ENCODE results near the gene SMYD3.
"Not testable (repeated sequence)": the region's sequence is repeated elsewhere in the genome, so short reads cannot be mapped to it uniquely, and the experiment has no call there.

SMYD3 gene

GRCh38 chr1:245978915-245979314 is 528.2 kb downstream of the SMYD3 start:
- H3K36me3 ChIP-seq (ENCODE audit: insufficient read depth, low read length) = no peaks in the 10 kb centered on the region
- no peak overlapping the region for H3K4me2 ChIP-seq (ENCODE audit: insufficient read depth, low read length)
- no peak overlapping the region for H3K27ac ChIP-seq (ENCODE audit: low read length)
- H3K4me1 ChIP-seq (ENCODE audit: insufficient read depth, low read length) = no peaks in the 10 kb centered on the region
- no peak for ATAC-seq (ENCODE audit: insufficient read depth, low read depth)
- H3K79me2 ChIP-seq (ENCODE audit: insufficient read depth, low read length) = no peaks in the 10 kb centered on the region
- H3K9me3 ChIP-seq (ENCODE audit: insufficient read depth, low read length, severe bottlenecking) = no peaks in the 10 kb centered on the region
- H3K27me3 ChIP-seq (ENCODE audit: insufficient read depth, low read length, poor library complexity) = no peaks in the 10 kb centered on the region
- TF ChIP-seq, protein P1, sequence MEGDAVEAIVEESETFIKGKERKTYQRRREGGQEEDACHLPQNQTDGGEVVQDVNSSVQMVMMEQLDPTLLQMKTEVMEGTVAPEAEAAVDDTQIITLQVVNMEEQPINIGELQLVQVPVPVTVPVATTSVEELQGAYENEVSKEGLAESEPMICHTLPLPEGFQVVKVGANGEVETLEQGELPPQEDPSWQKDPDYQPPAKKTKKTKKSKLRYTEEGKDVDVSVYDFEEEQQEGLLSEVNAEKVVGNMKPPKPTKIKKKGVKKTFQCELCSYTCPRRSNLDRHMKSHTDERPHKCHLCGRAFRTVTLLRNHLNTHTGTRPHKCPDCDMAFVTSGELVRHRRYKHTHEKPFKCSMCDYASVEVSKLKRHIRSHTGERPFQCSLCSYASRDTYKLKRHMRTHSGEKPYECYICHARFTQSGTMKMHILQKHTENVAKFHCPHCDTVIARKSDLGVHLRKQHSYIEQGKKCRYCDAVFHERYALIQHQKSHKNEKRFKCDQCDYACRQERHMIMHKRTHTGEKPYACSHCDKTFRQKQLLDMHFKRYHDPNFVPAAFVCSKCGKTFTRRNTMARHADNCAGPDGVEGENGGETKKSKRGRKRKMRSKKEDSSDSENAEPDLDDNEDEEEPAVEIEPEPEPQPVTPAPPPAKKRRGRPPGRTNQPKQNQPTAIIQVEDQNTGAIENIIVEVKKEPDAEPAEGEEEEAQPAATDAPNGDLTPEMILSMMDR (IDR thresholded peaks at IDR 0.05; ENCODE audit: borderline replicate concordance, extremely low read depth, low read length, poor library complexity, severe bottlenecking) = no peak
- no peak for TF ChIP-seq EZH2 (IDR thresholded peaks at IDR 0.05; ENCODE audit: borderline replicate concordance, low read depth, low read length, severe bottlenecking)
- DNase-seq = no peak
- H4K20me1 ChIP-seq (ENCODE audit: insufficient read depth, low read length) = no peaks in the 10 kb centered on the region
- no peak overlapping the region for H3K9ac ChIP-seq (ENCODE audit: low read depth, low read length)
- H3K4me3 ChIP-seq (ENCODE audit: low read depth in 1 of 2, low read length in 2 of 2) = no peak overlapping the region
- no peak overlapping the region for H2AFZ ChIP-seq (ENCODE audit: low read depth, low read length)

DNA sequence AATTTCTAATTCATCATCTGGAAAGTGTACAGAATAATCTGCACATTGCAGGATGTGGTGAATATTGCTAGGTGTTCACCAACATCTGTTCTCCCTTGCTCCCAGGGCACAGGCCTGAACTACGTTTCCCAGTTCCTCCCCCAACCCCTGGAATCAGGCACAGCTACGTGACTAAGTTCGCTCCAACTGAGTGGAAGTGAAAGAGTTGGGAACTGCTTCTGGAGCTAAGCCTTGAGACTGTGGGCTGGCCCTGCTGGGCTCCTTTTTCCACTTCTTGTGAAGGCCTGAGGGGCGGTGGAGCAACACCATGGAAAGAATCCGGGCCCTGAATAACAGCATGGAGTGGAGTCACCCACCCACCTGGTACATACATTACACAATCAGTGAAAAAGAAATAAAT is 534.6 kb downstream of the SMYD3 start:
- Histone ChIP-seq H2AFZ (ENCODE audit: low read depth, low read length) (no peak overlapping the region), H3K9me3 (ENCODE audit: insufficient read depth, low read length, severe bottlenecking) (no peaks in the 10 kb centered on the region), H3K4me3 (ENCODE audit: low read depth in 1 of 2, low read length in 2 of 2) (no peak overlapping the region), H3K9ac (ENCODE audit: low read depth, low read length) (no peak overlapping the region), H3K79me2 (ENCODE audit: insufficient read depth, low read length) (no peaks in the 10 kb centered on the region), H3K4me2 (ENCODE audit: insufficient read depth, low read length) (no peak overlapping the region), H3K36me3 (ENCODE audit: insufficient read depth, low read length) (no peaks in the 10 kb centered on the region), H4K20me1 (ENCODE audit: insufficient read depth, low read length) (no peaks in the 10 kb centered on the region), H3K4me1 (ENCODE audit: insufficient read depth, low read length) (no peaks in the 10 kb centered on the region), H3K27ac (ENCODE audit: low read length) (no peak overlapping the region), H3K27me3 (ENCODE audit: insufficient read depth, low read length, poor library complexity) (no peaks in the 10 kb centered on the region)
- TF ChIP-seq, protein P1 (IDR thresholded peaks at IDR 0.05; ENCODE audit: borderline replicate concordance, extremely low read depth, low read length, poor library complexity, severe bottlenecking) = no peak
- TF ChIP-seq EZH2 (IDR thresholded peaks at IDR 0.05; ENCODE audit: borderline replicate concordance, low read depth, low read length, severe bottlenecking) = no peak
- no peak for DNase-seq
- ATAC-seq (ENCODE audit: insufficient read depth, low read depth) = no peak

- no peak overlapping the region for H3K4me3 ChIP-seq (ENCODE audit: low read depth in 1 of 2, low read length in 2 of 2)
- no peaks in the 10 kb centered on the region for H3K27me3 ChIP-seq (ENCODE audit: insufficient read depth, low read length, poor library complexity)
- no peak overlapping the region for H3K9ac ChIP-seq (ENCODE audit: low read depth, low read length)
- H3K27ac ChIP-seq (ENCODE audit: low read length) = no peak overlapping the region
- no peaks in the 10 kb centered on the region for H4K20me1 ChIP-seq (ENCODE audit: insufficient read depth, low read length)
- no peak overlapping the region for H3K4me2 ChIP-seq (ENCODE audit: insufficient read depth, low read length)
- no peak overlapping the region for H2AFZ ChIP-seq (ENCODE audit: low read depth, low read length)
- H3K36me3 ChIP-seq (ENCODE audit: insufficient read depth, low read length) = no peaks in the 10 kb centered on the region
- H3K4me1 ChIP-seq (ENCODE audit: insufficient read depth, low read length) = no peaks in the 10 kb centered on the region
- DNase-seq (no peak), ATAC-seq (ENCODE audit: insufficient read depth, low read depth) (no peak)
- H3K79me2 ChIP-seq (ENCODE audit: insufficient read depth, low read length) = no peaks in the 10 kb centered on the region
- no peaks in the 10 kb centered on the region for H3K9me3 ChIP-seq (ENCODE audit: insufficient read depth, low read length, severe bottlenecking)
- TF ChIP-seq EZH2 (IDR thresholded peaks at IDR 0.05; ENCODE audit: borderline replicate concordance, low read depth, low read length, severe bottlenecking) = no peak
- TF ChIP-seq, protein P1 (IDR thresholded peaks at IDR 0.05; ENCODE audit: borderline replicate concordance, extremely low read depth, low read length, poor library complexity, severe bottlenecking) = no peak
Observed at GRCh38 chr1:245971711-245972085, 535.4 kb downstream of the SMYD3 start.

DNA sequence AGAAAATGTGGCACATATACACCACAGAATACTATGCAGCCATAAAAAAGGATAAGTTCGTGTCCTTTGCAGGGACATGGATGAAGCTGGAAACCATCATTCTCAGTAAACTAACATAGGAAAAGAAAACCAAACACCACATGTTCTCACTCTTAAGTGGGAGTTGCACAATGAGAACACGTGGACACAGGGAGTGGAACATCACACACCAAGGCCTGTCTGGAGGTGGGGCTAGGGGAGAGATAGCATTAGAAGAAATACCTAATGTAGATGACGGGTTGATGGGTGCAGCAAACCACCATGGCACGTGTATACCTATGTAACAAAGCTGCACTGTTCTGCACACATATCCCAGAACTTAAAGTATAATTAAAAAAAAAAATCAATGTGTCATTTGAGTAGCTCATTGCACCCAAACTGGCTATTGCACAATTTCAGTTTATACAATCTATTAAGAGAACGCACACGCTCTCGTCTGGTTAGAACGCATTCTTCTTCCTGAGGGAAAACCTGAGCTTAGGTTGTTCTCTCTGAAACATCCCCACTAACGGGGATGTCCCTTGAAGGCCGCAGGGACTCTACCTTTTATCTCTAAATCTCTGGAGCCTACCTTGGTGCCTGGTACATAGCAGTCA is 535.9 kb downstream of the SMYD3 start:
- H2AFZ ChIP-seq (ENCODE audit: low read depth, low read length); H3K9ac ChIP-seq (ENCODE audit: low read depth, low read length); H3K27ac ChIP-seq (ENCODE audit: low read length); H3K9me3 ChIP-seq (ENCODE audit: insufficient read depth, low read length, severe bottlenecking); H3K36me3 ChIP-seq (ENCODE audit: insufficient read depth, low read length); H3K4me1 ChIP-seq (ENCODE audit: insufficient read depth, low read length); H3K27me3 ChIP-seq (ENCODE audit: insufficient read depth, low read length, poor library complexity); DNase-seq; H4K20me1 ChIP-seq (ENCODE audit: insufficient read depth, low read length); H3K4me2 ChIP-seq (ENCODE audit: insufficient read depth, low read length); ATAC-seq (ENCODE audit: insufficient read depth, low read depth); H3K79me2 ChIP-seq (ENCODE audit: insufficient read depth, low read length); H3K4me3 ChIP-seq (ENCODE audit: low read depth in 1 of 2, low read length in 2 of 2): not testable (repeated sequence)

Measured in DND-41 (cell line).